HCT116 (cell line): ENCODE results near the gene TMEM109.

Experiments used
- CEBPB ChIP-seq: IDR thresholded peaks from 2 replicates; pipeline ENCODE4 v1.6.1; 2012; ENCODE audit warnings: low read depth
- SIN3A ChIP-seq: IDR thresholded peaks from 2 replicates; pipeline ENCODE4 v1.6.1; 2012; ENCODE audit warnings: low read depth
- TF ChIP-seq, protein P1 (sequence below), 3 experiments: fragments of 200-600 bp in 1 of 3; sonication (generic) in 1 of 3; IDR thresholded peaks in 2 of 3; conservative IDR thresholded peaks in 1 of 3; 2 replicates each; pipeline ENCODE4 v1.5.1; 2012 to 2017; ENCODE audit warnings: low read depth in 2 of 3, low read length in 2 of 3, antibody characterized with exemption in 1 of 3, borderline replicate concordance in 1 of 3, control low read depth in 1 of 3, mild to moderate bottlenecking in 1 of 3, mixed read lengths in 1 of 3, mixed run types in 1 of 3, moderate library complexity in 1 of 3; ENCODE audit not compliant: insufficient read depth in 1 of 3

- TF ChIP-seq CEBPB, result no peak
- no peak for TF ChIP-seq SIN3A
- TF ChIP-seq, protein P1, sequence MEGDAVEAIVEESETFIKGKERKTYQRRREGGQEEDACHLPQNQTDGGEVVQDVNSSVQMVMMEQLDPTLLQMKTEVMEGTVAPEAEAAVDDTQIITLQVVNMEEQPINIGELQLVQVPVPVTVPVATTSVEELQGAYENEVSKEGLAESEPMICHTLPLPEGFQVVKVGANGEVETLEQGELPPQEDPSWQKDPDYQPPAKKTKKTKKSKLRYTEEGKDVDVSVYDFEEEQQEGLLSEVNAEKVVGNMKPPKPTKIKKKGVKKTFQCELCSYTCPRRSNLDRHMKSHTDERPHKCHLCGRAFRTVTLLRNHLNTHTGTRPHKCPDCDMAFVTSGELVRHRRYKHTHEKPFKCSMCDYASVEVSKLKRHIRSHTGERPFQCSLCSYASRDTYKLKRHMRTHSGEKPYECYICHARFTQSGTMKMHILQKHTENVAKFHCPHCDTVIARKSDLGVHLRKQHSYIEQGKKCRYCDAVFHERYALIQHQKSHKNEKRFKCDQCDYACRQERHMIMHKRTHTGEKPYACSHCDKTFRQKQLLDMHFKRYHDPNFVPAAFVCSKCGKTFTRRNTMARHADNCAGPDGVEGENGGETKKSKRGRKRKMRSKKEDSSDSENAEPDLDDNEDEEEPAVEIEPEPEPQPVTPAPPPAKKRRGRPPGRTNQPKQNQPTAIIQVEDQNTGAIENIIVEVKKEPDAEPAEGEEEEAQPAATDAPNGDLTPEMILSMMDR (IDR thresholded peaks at IDR 0.05 in 2 of 3, conservative IDR thresholded peaks at IDR 0.05 in 1 of 3; ENCODE audit: borderline replicate concordance in 1 of 3, insufficient read depth in 1 of 3, low read depth in 2 of 3, low read length in 2 of 3), result no peak
Measured at GRCh38 chr11:60942219-60942618, 28.3 kb downstream of the TMEM109 start.
